Liver (tissue), 9 donors: ENCODE data around the gene CLIC6. TPM values are rescaled to one million over a fixed set of nuclear protein-coding genes. Genes with fewer than 3 reads are reported as not detected.

Experiments used
- DNase-seq: peaks from one replicate; pipeline ENCODE4 v3.0.0-alpha.2; 2017; ENCODE audit warnings: low spot score
- H3K27ac ChIP-seq, 2 donors: one replicate each; pipeline ENCODE4 v1.7.0; 2013; ENCODE audit warnings: inconsistent platforms in 2 of 2, low read length in 2 of 2, control low read depth in 1 of 2, low read depth in 1 of 2, mild to moderate bottlenecking in 1 of 2
- H3K27me3 ChIP-seq, 4 donors: one replicate each; pipeline versions ENCODE4 v1.6.1 to v1.7.0; 2013; ENCODE audit warnings: low read length in 3 of 4, inconsistent platforms in 1 of 4, mild to moderate bottlenecking in 1 of 4, moderate library complexity in 1 of 4; ENCODE audit not compliant: control insufficient read depth in 4 of 4, insufficient read depth in 4 of 4
- H3K36me3 ChIP-seq, 4 donors: one replicate each; pipeline versions ENCODE4 v1.6.1 to v1.7.0; 2013; ENCODE audit warnings: low read length in 3 of 4, mild to moderate bottlenecking in 3 of 4, low read depth in 1 of 4, moderate library complexity in 1 of 4; ENCODE audit not compliant: control insufficient read depth in 4 of 4, insufficient read depth in 3 of 4
- H3K4me1 ChIP-seq, 4 donors: one replicate each; pipeline versions ENCODE4 v1.6.1 to v1.7.0; 2013; ENCODE audit warnings: low read length in 3 of 4, mild to moderate bottlenecking in 3 of 4, moderate library complexity in 1 of 4; ENCODE audit not compliant: control insufficient read depth in 4 of 4, insufficient read depth in 4 of 4
- H3K4me3 ChIP-seq, 3 donors: one replicate each; pipeline versions ENCODE4 v1.6.1 to v1.7.0; 2013; ENCODE audit warnings: low read length in 3 of 3, control low read depth in 1 of 3, low read depth in 1 of 3, mild to moderate bottlenecking in 1 of 3
- H3K9ac ChIP-seq, 2 donors: one replicate each; pipeline ENCODE4 v1.7.0; 2013; ENCODE audit warnings: low read length in 2 of 2, mild to moderate bottlenecking in 2 of 2, moderate library complexity in 2 of 2, control low read depth in 1 of 2, low read depth in 1 of 2
- H3K9me3 ChIP-seq, 4 donors: one replicate each; pipeline versions ENCODE4 v1.6.1 to v1.7.0; 2013; ENCODE audit warnings: low read length in 3 of 4; ENCODE audit not compliant: control insufficient read depth in 4 of 4
- EGR1 ChIP-seq, 2 donors: IDR thresholded peaks; 2 replicates each; pipeline ENCODE4 v1.6.1; 2016 to 2018; ENCODE audit warnings: antibody characterized with exemption in 2 of 2, low read depth in 2 of 2
- FOXA1 ChIP-seq: IDR thresholded peaks from 2 replicates; pipeline ENCODE4 v1.6.1; 2016; ENCODE audit warnings: antibody characterized with exemption
- FOXA2 ChIP-seq: IDR thresholded peaks from 2 replicates; pipeline ENCODE4 v1.6.1; 2016; ENCODE audit warnings: antibody characterized with exemption
- GABPA ChIP-seq, 2 donors: IDR thresholded peaks in 1 of 2; conservative IDR thresholded peaks in 1 of 2; 2 replicates each; pipeline ENCODE4 v1.6.1; 2016; ENCODE audit warnings: antibody characterized with exemption in 2 of 2, mild to moderate bottlenecking in 1 of 2, moderate library complexity in 1 of 2
- HNF4A ChIP-seq, 2 donors: conservative IDR thresholded peaks; 2 replicates each; pipeline ENCODE4 v1.6.1; 2016; ENCODE audit warnings: antibody characterized with exemption in 2 of 2, mild to moderate bottlenecking in 2 of 2
- HNF4G ChIP-seq: IDR thresholded peaks from 2 replicates; pipeline ENCODE4 v1.6.1; 2016; ENCODE audit warnings: antibody characterized with exemption
- RAD21 ChIP-seq, 2 donors: IDR thresholded peaks; 2 replicates each; pipeline ENCODE4 v1.6.1; 2016; ENCODE audit warnings: antibody characterized with exemption in 2 of 2, mild to moderate bottlenecking in 2 of 2
- SP1 ChIP-seq: IDR thresholded peaks from 2 replicates; pipeline ENCODE4 v1.6.1; 2018; ENCODE audit warnings: antibody characterized with exemption, mild to moderate bottlenecking
- TAF1 ChIP-seq: conservative IDR thresholded peaks from 2 replicates; pipeline ENCODE4 v1.6.1; 2016; ENCODE audit warnings: antibody characterized with exemption, mild to moderate bottlenecking
- YY1 ChIP-seq: IDR thresholded peaks from 2 replicates; pipeline ENCODE4 v1.6.1; 2016; ENCODE audit warnings: antibody characterized with exemption, mild to moderate bottlenecking
- ZBTB33 ChIP-seq: IDR thresholded peaks from 2 replicates; pipeline ENCODE4 v1.6.1; 2016; ENCODE audit warnings: antibody characterized with exemption
- WGBS: extraction: QIAGEN DNeasy Blood & Tissue Kit; methylation state at CpG from one replicate; pipeline ENCODE4 v1.1.7; 2013; 5-methylcytosine and 5-hydroxymethylcytosine counted together
- polyA plus RNA-seq, 2 donors: library from polyadenylated mRNA; stranded (reverse) in 1 of 2; unstranded in 1 of 2; fragments of 200-250 nt in 1 of 2; fragments of >200 nt in 1 of 2; fragmentation: Nextera tagmentation in 1 of 2; extraction: Ambion mirVana in 1 of 2; gene quantifications; one replicate each; pipeline versions ENCODE4 v1.2.1 to v1.2.3, GENCODE V29; 2013 to 2015
- total RNA-seq, 2 donors: library from RNA; depleted of rRNA; stranded (reverse); fragments of >200 nt; gene quantifications; one replicate each; pipeline ENCODE4 v1.2.3, GENCODE V29; 2014
- TF ChIP-seq, protein P1 (sequence below): IDR thresholded peaks from 2 replicates; pipeline ENCODE4 v1.6.1; 2016; ENCODE audit warnings: antibody characterized with exemption
- TF ChIP-seq, protein P2 (sequence below): IDR thresholded peaks from 2 replicates; pipeline ENCODE4 v1.6.1; 2016; ENCODE audit warnings: antibody characterized with exemption, mild to moderate bottlenecking
- donor health status: healthy.
- donor health status: healthy.
- donor health status: healthy.
- donor health status: healthy.
- donor health status: healthy.

Gene CLIC6
- total and polyA plus RNA-seq, 4 donors, result 0.05 to 0.59 (median 0.23) TPM

GRCh38 chr21:34640858-34641257 lies 27.9 kb upstream of the CLIC6 start:
- no peak overlapping the region for H3K4me3 ChIP-seq
- no peaks in the 10 kb centered on the region for H3K27me3 ChIP-seq
- no peak for DNase-seq
- no peak for TF ChIP-seq RAD21 (IDR thresholded peaks at IDR 0.05)
- no peak for TF ChIP-seq FOXA1
- no peak for TF ChIP-seq YY1
- TF ChIP-seq EGR1 (IDR thresholded peaks at IDR 0.05; ENCODE audit: low read depth in 2 of 2), result no peak
- TF ChIP-seq, protein P1, sequence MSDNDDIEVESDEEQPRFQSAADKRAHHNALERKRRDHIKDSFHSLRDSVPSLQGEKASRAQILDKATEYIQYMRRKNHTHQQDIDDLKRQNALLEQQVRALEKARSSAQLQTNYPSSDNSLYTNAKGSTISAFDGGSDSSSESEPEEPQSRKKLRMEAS, result no peak
- TF ChIP-seq ZBTB33, result no peak
- no peak for TF ChIP-seq TAF1
- TF ChIP-seq HNF4A (conservative IDR thresholded peaks at IDR 0.05), result no peak
- no peak for TF ChIP-seq SP1
- H3K9me3 ChIP-seq, result no peaks in the 10 kb centered on the region
- H3K27ac ChIP-seq, result no peak overlapping the region
- H3K9ac ChIP-seq, result no peak overlapping the region
- WGBS, result 91% methylated on average over 4 of the region's 4 CpGs
- no peaks in the 10 kb centered on the region for H3K36me3 ChIP-seq
- H3K4me1 ChIP-seq, result no peaks in the 10 kb centered on the region

GRCh38 chr21:34642211-34643075 lies 26.4 kb upstream of the CLIC6 start:
- H3K27ac ChIP-seq, result no peak overlapping the region
- H3K4me1 ChIP-seq, result no peaks in the 10 kb centered on the region
- H3K36me3 ChIP-seq, result no peaks in the 10 kb centered on the region
- WGBS, result 86% methylated on average over 7 of the region's 7 CpGs
- no peaks in the 10 kb centered on the region for H3K27me3 ChIP-seq
- H3K9ac ChIP-seq, result no peak overlapping the region
- TF ChIP-seq FOXA2, result no peak
- no peak for TF ChIP-seq GABPA (IDR thresholded peaks at IDR 0.05 in 1 of 2, conservative IDR thresholded peaks at IDR 0.05 in 1 of 2)
- TF ChIP-seq EGR1 (IDR thresholded peaks at IDR 0.05; ENCODE audit: low read depth in 2 of 2), result no peak
- TF ChIP-seq, protein P2, sequence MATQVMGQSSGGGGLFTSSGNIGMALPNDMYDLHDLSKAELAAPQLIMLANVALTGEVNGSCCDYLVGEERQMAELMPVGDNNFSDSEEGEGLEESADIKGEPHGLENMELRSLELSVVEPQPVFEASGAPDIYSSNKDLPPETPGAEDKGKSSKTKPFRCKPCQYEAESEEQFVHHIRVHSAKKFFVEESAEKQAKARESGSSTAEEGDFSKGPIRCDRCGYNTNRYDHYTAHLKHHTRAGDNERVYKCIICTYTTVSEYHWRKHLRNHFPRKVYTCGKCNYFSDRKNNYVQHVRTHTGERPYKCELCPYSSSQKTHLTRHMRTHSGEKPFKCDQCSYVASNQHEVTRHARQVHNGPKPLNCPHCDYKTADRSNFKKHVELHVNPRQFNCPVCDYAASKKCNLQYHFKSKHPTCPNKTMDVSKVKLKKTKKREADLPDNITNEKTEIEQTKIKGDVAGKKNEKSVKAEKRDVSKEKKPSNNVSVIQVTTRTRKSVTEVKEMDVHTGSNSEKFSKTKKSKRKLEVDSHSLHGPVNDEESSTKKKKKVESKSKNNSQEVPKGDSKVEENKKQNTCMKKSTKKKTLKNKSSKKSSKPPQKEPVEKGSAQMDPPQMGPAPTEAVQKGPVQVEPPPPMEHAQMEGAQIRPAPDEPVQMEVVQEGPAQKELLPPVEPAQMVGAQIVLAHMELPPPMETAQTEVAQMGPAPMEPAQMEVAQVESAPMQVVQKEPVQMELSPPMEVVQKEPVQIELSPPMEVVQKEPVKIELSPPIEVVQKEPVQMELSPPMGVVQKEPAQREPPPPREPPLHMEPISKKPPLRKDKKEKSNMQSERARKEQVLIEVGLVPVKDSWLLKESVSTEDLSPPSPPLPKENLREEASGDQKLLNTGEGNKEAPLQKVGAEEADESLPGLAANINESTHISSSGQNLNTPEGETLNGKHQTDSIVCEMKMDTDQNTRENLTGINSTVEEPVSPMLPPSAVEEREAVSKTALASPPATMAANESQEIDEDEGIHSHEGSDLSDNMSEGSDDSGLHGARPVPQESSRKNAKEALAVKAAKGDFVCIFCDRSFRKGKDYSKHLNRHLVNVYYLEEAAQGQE, result no peak
- no peak for TF ChIP-seq HNF4G
- TF ChIP-seq SP1, result no peak
- no peaks in the 10 kb centered on the region for H3K9me3 ChIP-seq
- DNase-seq, result no peak
- H3K4me3 ChIP-seq, result no peak overlapping the region
